ENCODE results near the gene LGR4.

LGR4 gene

GRCh38 chr11:27405134-27405533, 67.5 kb downstream of the LGR4 start:
- DNase-seq (ENCODE audit: low spot score) = no peak
- TF ChIP-seq CTCF (IDR thresholded peaks at IDR 0.05; ENCODE audit: extremely low read depth, missing control alignments) = no peak

- DNase-seq (ENCODE audit: low spot score) = no peak
- TF ChIP-seq CTCF (IDR thresholded peaks at IDR 0.05; ENCODE audit: extremely low read depth, missing control alignments) = no peak
Observed at GRCh38 chr11:27404427-27404826, 68.2 kb downstream of the LGR4 start.

GRCh38 chr11:27403195-27403594, 69.4 kb downstream of the LGR4 start:
- no peak for TF ChIP-seq CTCF (IDR thresholded peaks at IDR 0.05; ENCODE audit: extremely low read depth, missing control alignments)
- DNase-seq (ENCODE audit: low spot score) = no peak

GRCh38 chr11:27402450-27402849, 70.1 kb downstream of the LGR4 start:
- no peak for DNase-seq (ENCODE audit: low spot score)
- TF ChIP-seq CTCF (IDR thresholded peaks at IDR 0.05; ENCODE audit: extremely low read depth, missing control alignments) = no peak

- no peak for DNase-seq (ENCODE audit: low spot score)
- TF ChIP-seq CTCF (IDR thresholded peaks at IDR 0.05; ENCODE audit: extremely low read depth, missing control alignments) = no peak
Observed at GRCh38 chr11:27401833-27402316, 70.7 kb downstream of the LGR4 start.

GRCh38 chr11:27401280-27401832, 71.2 kb downstream of the LGR4 start:
- no peak for TF ChIP-seq CTCF (IDR thresholded peaks at IDR 0.05; ENCODE audit: extremely low read depth, missing control alignments)
- DNase-seq (ENCODE audit: low spot score) = no peak

GRCh38 chr11:27398400-27398770, 74.2 kb downstream of the LGR4 start:
- TF ChIP-seq CTCF (IDR thresholded peaks at IDR 0.05; ENCODE audit: extremely low read depth, missing control alignments) = no peak
- DNase-seq (ENCODE audit: low spot score) = no peak
